DND-41 (cell line): Measurements from ENCODE around the gene TBC1D4.

Source experiments
- EZH2 ChIP-seq: IDR thresholded peaks from 3 replicates; pipeline ENCODE4 v1.6.1; 2012; ENCODE audit warnings: borderline replicate concordance, low read depth, mild to moderate bottlenecking, moderate library complexity, low read length, inconsistent platforms; ENCODE audit not compliant: severe bottlenecking
- TF ChIP-seq, protein P1 (sequence below): IDR thresholded peaks from 2 replicates; pipeline ENCODE4 v1.5.1; 2012; ENCODE audit warnings: borderline replicate concordance, low read length, moderate library complexity, mild to moderate bottlenecking; ENCODE audit not compliant: poor library complexity, severe bottlenecking; ENCODE audit errors: extremely low read depth

- TF ChIP-seq, protein P1, sequence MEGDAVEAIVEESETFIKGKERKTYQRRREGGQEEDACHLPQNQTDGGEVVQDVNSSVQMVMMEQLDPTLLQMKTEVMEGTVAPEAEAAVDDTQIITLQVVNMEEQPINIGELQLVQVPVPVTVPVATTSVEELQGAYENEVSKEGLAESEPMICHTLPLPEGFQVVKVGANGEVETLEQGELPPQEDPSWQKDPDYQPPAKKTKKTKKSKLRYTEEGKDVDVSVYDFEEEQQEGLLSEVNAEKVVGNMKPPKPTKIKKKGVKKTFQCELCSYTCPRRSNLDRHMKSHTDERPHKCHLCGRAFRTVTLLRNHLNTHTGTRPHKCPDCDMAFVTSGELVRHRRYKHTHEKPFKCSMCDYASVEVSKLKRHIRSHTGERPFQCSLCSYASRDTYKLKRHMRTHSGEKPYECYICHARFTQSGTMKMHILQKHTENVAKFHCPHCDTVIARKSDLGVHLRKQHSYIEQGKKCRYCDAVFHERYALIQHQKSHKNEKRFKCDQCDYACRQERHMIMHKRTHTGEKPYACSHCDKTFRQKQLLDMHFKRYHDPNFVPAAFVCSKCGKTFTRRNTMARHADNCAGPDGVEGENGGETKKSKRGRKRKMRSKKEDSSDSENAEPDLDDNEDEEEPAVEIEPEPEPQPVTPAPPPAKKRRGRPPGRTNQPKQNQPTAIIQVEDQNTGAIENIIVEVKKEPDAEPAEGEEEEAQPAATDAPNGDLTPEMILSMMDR, result no peak
- no peak for TF ChIP-seq EZH2
Observed at GRCh38 chr13:75432045-75432444, 49.9 kb downstream of the TBC1D4 start.
